ENCODE measurements around the gene RNF220.

DNA sequence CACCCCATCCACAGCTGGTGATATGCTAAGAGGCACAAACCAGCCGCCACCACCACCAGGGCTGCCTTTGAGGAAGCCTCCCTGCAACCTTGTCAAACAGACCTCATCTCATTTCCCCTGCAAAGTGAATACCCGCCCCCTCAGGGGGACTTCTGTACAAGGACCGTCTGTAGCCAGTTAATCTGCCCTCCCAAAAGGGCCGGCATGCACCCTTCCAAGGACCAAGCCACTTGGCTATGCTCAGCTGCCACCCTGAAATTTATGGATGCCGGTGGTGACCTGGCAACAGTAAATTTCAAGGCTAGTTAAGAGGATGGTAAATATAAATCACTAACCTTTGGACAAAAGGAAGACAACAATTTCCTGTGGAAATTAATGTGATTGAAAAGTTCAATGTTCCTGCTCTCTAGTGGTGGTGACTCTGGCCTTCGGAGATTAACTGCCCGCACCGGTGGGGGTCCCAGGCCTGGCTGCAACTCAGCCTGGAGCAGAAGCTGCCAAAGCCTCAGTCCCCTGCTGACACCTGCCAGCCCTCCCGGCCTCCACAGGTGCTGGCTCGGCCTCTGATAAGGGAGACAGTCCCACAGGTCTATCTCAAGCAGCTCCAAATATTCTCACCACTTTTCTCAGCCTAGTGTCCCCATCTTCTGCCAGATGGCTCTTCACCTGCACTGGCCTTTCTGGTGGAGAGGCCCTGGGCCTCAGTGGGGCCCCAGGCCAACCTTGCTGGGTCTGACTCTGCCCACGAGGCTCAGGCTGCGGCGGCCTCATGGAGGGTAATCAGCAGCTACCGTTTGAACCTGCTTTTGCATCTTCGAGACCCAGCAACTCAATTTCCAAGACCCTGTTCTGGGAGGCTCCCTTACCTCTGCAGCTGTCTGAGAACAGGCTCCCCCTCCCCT lies 257.0 kb downstream of the RNF220 start:
- TF ChIP-seq, protein P1, sequence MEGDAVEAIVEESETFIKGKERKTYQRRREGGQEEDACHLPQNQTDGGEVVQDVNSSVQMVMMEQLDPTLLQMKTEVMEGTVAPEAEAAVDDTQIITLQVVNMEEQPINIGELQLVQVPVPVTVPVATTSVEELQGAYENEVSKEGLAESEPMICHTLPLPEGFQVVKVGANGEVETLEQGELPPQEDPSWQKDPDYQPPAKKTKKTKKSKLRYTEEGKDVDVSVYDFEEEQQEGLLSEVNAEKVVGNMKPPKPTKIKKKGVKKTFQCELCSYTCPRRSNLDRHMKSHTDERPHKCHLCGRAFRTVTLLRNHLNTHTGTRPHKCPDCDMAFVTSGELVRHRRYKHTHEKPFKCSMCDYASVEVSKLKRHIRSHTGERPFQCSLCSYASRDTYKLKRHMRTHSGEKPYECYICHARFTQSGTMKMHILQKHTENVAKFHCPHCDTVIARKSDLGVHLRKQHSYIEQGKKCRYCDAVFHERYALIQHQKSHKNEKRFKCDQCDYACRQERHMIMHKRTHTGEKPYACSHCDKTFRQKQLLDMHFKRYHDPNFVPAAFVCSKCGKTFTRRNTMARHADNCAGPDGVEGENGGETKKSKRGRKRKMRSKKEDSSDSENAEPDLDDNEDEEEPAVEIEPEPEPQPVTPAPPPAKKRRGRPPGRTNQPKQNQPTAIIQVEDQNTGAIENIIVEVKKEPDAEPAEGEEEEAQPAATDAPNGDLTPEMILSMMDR (IDR thresholded peaks at IDR 0.05) = no peak
- TF ChIP-seq POLR2AphosphoS5 (IDR thresholded peaks at IDR 0.05) = no peak
